Stimulated activated CD8-positive, alpha-beta memory T cell treated with anti-CD3 and anti-CD28 coated beads, Interleukin-7, amount 100 ng/mL, for 1 hour (primary cell): Measurements from ENCODE around the gene ACLY.
"Not testable (repeated sequence)": the region's sequence is repeated elsewhere in the genome, so short reads cannot be mapped to it uniquely, and the experiment has no call there.

Experiments
- DNase-seq, 2 donors: peaks; one replicate each; pipeline ENCODE4 v3.0.0-alpha.2; 2020; ENCODE audit warnings: low read depth in 2 of 2

Gene ACLY

GRCh38 chr17:41873559-41874292 lies 45.0 kb downstream of the ACLY start:
- no peak for DNase-seq

DNA sequence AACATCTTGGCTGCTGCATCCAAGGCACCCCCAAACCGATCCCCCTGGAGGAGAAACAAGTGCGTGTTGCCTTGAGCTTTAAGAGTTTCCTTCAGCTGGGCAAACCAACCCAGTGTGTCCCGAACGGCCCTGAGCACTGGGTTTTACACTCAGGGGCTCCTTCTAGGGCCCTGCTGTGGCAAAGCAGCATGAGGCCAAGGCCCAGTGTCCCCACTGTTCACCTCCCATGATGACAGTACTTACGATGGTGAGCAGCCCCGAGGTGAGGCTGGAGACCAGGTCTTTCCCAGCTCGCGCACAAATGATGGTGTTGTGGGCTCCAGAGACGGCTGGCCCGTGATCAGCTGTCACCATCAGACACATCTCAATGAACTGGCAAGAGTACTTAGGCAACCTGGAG lies 47.0 kb downstream of the ACLY start:
- DNase-seq = no peak

DNA sequence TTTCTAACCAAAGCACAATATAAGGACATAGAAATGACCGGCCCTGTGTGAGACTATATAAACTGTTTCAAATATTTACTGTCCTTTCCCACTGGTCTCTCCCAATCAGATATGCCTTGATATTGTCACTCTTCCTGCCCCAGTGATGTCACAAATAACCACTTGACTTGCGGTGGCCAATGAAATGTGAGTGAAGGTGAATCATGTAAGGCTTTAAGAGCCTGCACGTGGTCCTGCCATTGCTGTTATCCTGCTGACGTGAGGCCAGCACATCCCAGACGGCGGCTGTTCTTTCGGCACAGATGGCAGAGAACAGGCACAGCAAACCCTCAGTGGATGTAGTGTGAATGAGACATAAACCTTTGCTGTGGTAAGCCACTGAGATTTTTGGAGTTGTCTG lies 48.1 kb downstream of the ACLY start:
- DNase-seq = no peak

- DNase-seq = no peak
These were observed 48.7 kb downstream of the ACLY start for GRCh38 chr17:41870097-41870496.

- DNase-seq = no peak
These were observed 49.3 kb downstream of the ACLY start for GRCh38 chr17:41869426-41869825.

DNA sequence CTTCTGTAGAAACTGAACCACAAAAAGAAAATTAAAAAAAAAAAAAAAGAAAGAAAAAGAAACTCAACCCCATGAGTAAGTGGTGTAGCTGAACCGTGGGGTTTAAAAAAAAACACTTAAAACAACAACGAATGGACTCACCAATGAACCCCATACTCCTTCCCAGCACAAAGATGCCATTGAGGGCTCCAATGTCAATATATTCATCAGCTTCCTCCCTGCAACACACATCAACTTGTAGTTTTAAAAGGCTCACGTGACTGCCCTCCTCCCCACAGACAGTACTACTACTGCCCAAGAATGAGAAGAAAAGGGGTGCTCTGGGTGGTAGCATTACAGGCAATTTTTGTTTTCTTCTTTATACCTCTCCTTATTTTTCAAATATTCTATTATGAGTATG lies 50.2 kb downstream of the ACLY start:
- no peak for DNase-seq

- no peak for DNase-seq
These were observed 53.2 kb downstream of the ACLY start for GRCh38 chr17:41865596-41865893.

DNA sequence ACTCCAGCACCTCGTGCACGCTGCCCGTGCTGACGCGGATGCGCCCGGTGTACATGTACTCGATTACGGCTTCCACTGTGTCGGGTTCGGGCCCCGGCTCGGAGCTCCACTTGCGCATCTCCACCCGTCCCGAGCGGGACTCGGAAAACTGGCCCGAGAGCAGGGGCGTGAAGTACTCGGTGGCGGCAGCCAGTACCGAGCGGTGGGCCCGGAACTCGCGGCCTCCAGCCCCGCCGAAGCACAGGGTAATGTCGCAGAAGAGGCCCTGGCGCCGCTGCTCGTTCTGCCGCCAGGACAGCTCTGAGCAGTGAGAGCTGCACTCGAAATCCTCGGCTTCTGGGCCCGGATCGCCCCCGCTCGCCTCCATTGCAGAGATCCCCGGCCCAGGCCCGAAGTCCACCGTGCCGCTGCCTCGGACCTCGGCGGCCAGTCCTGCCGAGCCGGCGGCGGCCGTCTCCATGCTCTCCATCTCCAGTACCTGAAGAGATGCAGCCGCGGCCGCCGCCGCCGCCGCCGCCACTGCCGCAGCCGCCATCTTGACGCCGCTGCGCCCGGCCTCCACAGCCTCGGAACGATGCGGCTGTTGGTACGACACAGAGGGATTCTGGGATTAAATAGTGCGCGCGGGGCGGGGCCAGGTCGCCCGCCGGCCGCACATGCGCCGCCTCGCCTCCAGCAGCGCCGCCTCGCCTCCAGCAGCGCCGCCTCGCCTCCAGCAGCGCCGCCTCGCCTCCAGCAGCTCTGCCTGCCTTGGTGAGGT lies 53.7 kb downstream of the ACLY start, which contains the start of gene KLHL11:
Gene KLHL11, minus strand, starts transcription at position 588 of the 760 bp plus-strand sequence. Its CDS starts 53 bp downstream, at position 535.
- DNase-seq = peak; percentile 72 to 75

- no peak for DNase-seq
These were observed 54.3 kb downstream of the ACLY start for GRCh38 chr17:41864498-41864835.

DNA sequence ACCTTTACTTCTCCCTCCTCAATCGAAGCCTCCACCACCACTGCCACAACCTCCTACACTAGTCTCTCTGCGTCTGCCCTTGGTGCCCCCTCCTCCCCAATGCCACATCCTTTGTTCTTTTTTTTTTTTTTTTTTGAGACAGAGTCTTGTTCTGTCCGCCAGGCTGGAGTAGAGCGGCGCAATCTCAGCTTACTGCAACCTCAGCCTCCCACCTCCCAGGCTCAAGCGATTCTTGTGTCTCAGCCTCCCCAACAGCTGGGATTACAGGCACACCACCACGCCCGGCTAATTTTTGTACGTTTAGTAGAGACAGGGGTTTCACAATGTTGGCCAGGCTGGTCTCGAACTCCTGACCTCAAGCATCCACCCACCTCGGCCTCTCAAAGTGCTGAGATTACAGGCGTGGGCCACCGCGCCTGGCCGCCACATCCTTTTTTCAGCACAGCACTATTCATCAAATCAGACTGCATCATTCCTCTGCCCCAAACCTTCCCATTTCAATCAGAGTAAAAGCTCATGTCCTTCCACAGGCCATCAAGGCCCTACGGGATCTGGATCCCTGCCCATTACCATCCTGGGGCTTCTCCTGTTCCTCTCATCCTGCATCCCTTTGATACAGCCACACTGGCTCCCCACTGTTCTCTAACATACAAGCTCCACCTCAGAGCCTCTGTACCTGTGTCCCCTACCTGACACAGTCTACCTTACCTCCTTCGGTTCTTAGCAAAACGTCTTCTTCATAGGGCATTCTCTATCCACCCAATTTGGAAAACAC lies 55.5 kb downstream of the ACLY start:
- DNase-seq = no peak

DNA sequence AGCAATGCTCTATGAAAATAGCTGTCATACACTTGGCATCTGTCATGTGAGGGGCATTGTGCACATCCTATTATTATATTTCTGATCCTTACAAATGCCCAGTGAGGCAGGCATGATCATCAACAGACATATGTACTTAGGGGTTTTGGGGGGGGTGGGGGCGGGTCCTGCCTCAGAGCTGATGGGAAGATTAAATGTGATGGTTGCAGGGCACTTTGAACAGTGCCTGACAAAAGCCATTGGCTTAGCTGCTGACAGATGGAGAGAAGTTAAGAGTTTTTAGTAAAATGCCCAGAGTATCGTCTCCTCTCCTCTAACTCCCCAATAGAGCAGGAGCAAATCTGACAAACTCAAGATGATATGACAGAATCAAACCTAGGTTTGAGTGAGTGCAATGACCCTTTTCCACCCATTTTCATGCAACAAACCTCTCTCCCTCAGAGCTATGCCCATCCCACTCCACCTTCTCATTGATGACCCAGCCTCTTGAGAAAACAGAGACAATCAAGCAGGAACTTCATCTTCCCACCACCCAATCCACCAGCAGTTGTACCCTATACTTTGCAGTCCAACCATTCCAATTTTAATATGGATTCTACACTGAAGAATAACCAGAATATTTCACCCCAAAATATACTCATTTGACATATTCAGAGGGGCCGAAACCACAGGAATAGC lies 58.4 kb downstream of the ACLY start:
- no peak for DNase-seq

DNA sequence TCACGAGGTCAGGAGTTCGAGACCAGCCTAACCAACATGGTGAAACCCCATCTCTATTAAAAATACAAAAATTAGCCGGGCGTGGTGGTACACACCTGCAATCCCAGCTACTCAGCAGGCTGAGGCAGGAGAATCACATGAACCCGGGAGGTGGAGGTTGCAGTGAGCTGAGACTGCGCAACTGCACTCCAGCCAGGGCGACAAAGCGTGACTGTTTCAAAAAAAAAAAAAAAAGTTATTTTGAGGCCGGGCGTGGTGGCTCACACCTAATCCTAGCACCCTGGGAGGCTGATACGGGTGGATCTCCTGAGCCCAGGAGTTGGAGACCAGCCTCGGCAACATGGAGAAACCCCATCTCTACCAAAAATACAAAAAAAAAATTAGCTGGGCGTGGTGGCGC lies 67.4 kb downstream of the ACLY start:
- DNase-seq = not testable (repeated sequence)

DNA sequence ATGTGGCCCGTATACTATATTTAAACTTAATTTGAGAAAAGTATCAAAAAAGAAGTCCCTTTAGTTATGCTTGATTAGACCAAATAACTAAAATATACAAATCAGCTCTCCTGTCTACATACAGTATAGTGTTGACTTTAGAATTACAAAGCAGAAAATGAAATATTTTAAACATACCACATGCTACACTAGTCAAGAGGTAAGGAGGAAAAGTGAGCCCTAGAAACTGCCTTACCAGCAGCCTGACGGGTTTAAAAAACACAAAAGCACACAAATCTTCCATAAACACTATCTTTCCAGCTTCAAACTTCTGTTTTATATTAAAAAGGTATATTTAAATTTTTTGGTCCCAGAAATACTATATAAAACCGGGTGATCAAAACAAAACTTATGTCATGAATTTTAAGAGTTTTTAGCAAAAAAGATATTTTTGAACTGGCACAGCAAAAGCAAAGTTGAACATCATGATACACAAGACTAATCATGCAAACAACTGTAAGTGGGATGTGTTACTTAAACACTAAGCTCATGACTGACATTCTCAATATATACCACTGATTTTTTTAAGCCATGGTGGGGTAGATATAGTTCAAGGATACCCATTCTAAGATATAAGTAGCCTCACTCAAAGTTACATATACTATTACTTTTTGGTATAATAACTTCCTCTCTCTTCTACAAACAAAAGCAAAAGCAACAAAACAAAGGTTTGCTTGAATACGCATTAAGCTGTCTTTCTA lies 69.3 kb downstream of the ACLY start:
- DNase-seq = no peak

- DNase-seq = no peak
These were observed 70.0 kb downstream of the ACLY start for GRCh38 chr17:41848788-41849187.

DNA sequence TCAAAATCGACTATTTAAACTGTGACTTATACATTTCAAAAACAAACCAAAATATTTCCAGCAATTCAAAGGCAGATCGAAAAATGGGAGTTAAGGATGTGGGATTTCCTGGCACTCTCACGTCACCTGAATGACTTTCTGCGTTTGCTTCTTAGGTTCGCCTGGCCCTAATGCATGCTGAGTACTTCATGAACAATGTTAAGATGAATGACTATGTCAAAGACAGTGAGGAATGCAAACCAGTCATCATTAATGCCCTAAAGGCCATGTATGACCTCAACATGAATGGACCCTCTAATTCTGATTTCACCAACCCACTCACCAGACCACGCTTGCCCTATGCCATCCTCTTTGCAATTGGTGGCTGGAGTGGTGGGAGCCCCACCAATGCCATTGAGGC lies 73.8 kb downstream of the ACLY start:
- DNase-seq = no peak

- DNase-seq = not testable (repeated sequence)
These were observed 78.0 kb downstream of the ACLY start for GRCh38 chr17:41840781-41841180.

DNA sequence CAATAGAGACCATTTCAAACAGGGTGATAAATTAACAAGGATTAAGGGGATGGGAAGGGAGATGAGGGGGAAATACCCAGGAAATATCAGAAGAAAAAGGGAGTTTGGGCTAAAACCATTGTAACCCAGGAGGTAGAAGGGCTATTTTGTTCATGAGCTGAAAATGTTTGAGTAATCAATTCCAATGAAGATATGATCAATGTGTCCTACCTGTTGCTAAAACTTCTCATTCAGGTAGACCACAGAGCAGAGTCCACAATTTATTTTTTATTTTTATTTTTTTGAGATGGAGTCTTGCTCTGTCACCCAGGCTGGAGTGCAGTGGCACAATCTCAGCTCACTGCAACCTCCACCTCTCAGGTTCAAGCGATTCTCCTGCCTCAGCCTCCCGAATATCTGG lies 79.3 kb downstream of the ACLY start:
- not testable (repeated sequence) for DNase-seq

DNA sequence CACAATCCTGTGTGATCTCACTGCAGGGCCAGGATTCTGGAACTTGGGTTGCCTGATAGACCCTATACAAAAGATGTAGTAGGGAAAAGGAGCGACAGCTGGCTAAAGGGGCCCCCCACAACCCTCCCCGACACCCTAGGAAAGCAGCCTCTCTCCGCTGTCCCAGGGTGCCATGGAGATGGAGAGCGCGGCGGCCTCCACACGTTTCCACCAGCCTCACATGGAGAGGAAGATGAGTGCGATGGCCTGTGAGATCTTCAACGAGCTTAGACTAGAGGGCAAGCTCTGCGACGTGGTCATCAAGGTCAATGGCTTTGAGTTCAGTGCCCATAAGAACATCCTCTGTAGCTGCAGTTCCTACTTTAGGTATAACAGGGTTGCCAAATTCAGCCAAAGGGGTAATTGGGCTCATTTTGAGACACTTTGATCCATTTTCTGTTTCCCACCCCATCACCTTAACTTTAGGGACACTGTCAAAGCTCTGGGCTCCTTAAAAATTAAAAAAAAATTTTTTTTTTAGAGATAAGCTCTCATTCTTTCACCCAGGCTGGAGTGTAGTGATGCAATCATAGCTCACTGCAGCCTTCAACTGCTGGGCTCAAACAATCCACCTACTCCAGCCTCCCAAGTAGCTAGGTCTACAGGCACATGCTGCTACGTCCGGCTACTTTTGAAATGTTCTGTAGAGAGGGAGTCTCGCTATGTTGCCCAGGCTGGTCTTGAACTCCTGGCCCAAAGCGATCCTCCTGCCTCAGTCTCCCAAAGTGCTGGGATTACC lies 80.8 kb downstream of the ACLY start, which contains the start of gene KLHL10:
Gene KLHL10, plus strand, starts transcription at position 65 of the 778 bp plus-strand sequence. Its CDS starts 108 bp downstream, at position 173.
- DNase-seq = no peak

- DNase-seq = no peak
These were observed 82.1 kb downstream of the ACLY start for GRCh38 chr17:41836550-41837196.
